Uterus (tissue), 4 donors: ENCODE measurements around the gene NUMB. TPM values are rescaled to one million over a fixed set of nuclear protein-coding genes. Genes with fewer than 3 reads are reported as not detected.
"Not testable (repeated sequence)": the region's sequence is repeated elsewhere in the genome, so short reads cannot be mapped to it uniquely, and the experiment has no call there.

ENCODE experiments used
- DNase-seq, 2 donors: peaks; one replicate each; pipeline ENCODE4 v3.0.0-alpha.2; 2019 to 2020
- H3K27ac ChIP-seq, 2 donors: fragments of 200-600 bp; sonication (generic); 1 replicate in 1 of 2; 2 replicates in 1 of 2; pipeline ENCODE4 v1.5.1; 2016 to 2018
- H3K27me3 ChIP-seq, 2 donors: fragments of 200-600 bp; sonication (generic); one replicate each; pipeline ENCODE4 v1.5.1; 2018 to 2019; ENCODE audit warnings: control low read depth in 1 of 2
- H3K36me3 ChIP-seq, 2 donors: fragments of 200-600 bp; sonication (generic); one replicate each; pipeline ENCODE4 v1.5.1; 2019; ENCODE audit warnings: control low read depth in 1 of 2
- H3K4me1 ChIP-seq, 2 donors: fragments of 200-600 bp; sonication (generic); one replicate each; pipeline ENCODE4 v1.5.1; 2018 to 2019; ENCODE audit warnings: control low read depth in 1 of 2
- H3K4me3 ChIP-seq, 2 donors: fragments of 200-600 bp; sonication (generic); 1 replicate in 1 of 2; 2 replicates in 1 of 2; pipeline ENCODE4 v1.5.1; 2018 to 2019; ENCODE audit warnings: mild to moderate bottlenecking in 1 of 2
- H3K9me3 ChIP-seq, 2 donors: fragments of 200-600 bp; sonication (generic); one replicate each; pipeline ENCODE4 v1.5.1; 2019; ENCODE audit warnings: control low read depth in 1 of 2
- CTCF ChIP-seq, 4 experiments: fragments of 200-600 bp in 2 of 4; fragments of 450-650 bp in 2 of 4; sonication (generic) in 2 of 4; IDR thresholded peaks; one replicate each; pipeline ENCODE4 v1.5.1; 2016 to 2019; ENCODE audit warnings: antibody characterized with exemption in 4 of 4, mild to moderate bottlenecking in 2 of 4, moderate library complexity in 1 of 4
- POLR2A ChIP-seq, 2 donors: fragments of 450-650 bp; IDR thresholded peaks; one replicate each; pipeline ENCODE4 v1.6.1; 2016; ENCODE audit warnings: antibody characterized with exemption in 2 of 2, mild to moderate bottlenecking in 1 of 2, moderate library complexity in 1 of 2
- intact Hi-C: fragments of 100-400 bp; cut with DNase I; formaldehyde crosslinking; loops from one replicate; pipeline ENCODE4 v1.15.1; 2023; ENCODE audit warnings: low total_unique reads
- total RNA-seq, 4 donors: library from RNA; depleted of rRNA in 3 of 4; stranded (reverse); fragments of >200 nt in 3 of 4; gene quantifications; one replicate each; pipeline versions ENCODE4 v1.1.0 to v1.2.4, GENCODE V29; 2014 to 2023
- donor health status: DM: yes; HTN: yes; CAD: no.

NUMB gene
- total RNA-seq, 4 donors from 2014 or later: 27.1 to 119 (median 40.8) TPM

DNA sequence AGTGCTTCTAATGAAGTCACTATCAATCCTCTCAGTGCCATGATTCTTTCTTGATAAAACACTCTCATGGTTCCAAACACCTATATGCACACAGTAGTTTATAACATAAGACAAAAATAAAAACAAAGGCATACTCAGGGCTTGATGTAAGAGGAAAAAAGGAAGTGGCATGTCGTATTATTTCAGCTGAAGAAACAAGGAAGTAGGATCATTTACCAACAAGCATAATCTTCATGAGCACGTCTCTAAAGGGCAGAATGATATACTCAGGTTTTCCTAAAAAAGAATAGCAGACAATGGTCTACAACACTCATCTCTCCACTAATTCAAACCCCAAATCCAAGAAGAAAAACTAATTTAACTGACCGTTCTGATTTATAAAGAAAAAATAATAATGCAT is 33.9 kb downstream of the NUMB start:
- no peak overlapping the region for H3K4me3 ChIP-seq
- DNase-seq: no peak
- H3K4me1 ChIP-seq: no peaks in the 10 kb centered on the region
- intact Hi-C loops: no loop called here
- no peak overlapping the region for H3K27ac ChIP-seq
- H3K9me3 ChIP-seq: no peaks in the 10 kb centered on the region
- no peaks in the 10 kb centered on the region for H3K27me3 ChIP-seq
- no peak for TF ChIP-seq POLR2A (IDR thresholded peaks at IDR 0.05)
- TF ChIP-seq CTCF (IDR thresholded peaks at IDR 0.05): no peak
- H3K36me3 ChIP-seq: no peaks in the 10 kb centered on the region

DNA sequence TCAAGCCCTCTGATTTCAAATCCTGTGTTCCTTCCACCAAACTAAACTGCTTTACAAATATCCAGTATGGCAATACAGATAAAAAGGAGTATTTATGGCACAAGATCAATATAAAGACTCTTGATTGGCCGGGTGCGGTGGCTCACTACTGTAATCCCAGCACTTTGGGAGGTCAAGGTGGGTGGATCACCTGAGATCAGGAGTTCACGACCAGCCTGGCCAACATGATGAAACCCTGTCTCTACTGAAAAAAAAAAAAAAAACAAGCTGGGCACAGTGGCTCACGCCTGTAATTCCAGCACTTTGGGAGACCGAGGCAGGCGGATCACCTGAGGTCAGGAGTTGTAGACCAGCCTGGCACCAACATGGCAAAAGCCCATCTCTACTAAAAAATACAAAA is 35.3 kb downstream of the NUMB start:
- H3K27ac ChIP-seq, H3K9me3 ChIP-seq, DNase-seq, H3K4me1 ChIP-seq, H3K4me3 ChIP-seq, intact Hi-C loops, H3K36me3 ChIP-seq, H3K27me3 ChIP-seq: not testable (repeated sequence)

DNA sequence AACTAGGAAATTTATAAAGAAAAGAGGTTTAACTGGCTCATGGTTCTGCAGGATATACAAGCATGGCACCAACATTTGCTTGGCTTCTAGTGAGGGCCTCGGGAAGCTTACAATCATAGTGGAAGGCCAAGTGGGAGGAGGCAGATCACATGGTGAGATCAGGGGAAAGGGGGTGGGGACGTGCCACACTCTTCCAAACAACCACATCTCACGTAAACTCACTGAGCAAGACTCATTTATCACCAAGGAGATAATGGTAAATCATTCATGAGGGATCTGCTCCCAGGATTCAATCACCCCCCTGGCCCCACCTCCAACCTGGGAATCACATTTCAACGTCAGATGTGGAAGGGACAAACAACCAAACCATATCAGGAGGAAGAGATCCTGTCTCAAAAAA is 35.8 kb downstream of the NUMB start:
- no peaks in the 10 kb centered on the region for H3K36me3 ChIP-seq
- no peak for DNase-seq
- intact Hi-C loops: no loop called here
- no peak overlapping the region for H3K4me3 ChIP-seq
- H3K27ac ChIP-seq: no peak overlapping the region
- no peaks in the 10 kb centered on the region for H3K9me3 ChIP-seq
- H3K27me3 ChIP-seq: no peaks in the 10 kb centered on the region
- H3K4me1 ChIP-seq: no peaks in the 10 kb centered on the region
- TF ChIP-seq CTCF (IDR thresholded peaks at IDR 0.05) (no peak), POLR2A (IDR thresholded peaks at IDR 0.05) (no peak)

DNA sequence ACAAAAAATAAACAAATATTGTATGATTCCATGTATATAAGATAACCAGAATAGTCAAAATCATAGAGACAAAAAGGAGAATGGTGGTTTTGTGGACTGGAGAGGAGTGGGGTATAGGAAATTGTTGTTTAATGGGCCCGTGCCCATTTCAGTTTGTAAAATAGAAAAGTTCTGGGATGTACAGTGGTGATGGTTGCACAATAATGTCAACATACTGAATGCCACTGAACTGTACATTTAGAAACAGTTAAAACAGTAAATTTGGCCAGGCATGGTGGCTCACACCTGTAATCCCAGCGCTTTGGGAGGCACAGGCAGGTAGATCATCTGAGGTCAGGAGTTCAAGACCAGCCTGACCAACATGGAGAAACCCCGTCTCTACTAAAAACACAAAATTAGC is 40.1 kb downstream of the NUMB start:
- H3K9me3 ChIP-seq: no peaks in the 10 kb centered on the region
- intact Hi-C loops: no loop called here
- TF ChIP-seq CTCF (IDR thresholded peaks at IDR 0.05): no peak
- no peak for TF ChIP-seq POLR2A (IDR thresholded peaks at IDR 0.05)
- no peak overlapping the region for H3K27ac ChIP-seq
- no peak for DNase-seq
- no peaks in the 10 kb centered on the region for H3K4me1 ChIP-seq
- H3K4me3 ChIP-seq: no peak overlapping the region
- H3K36me3 ChIP-seq: no peaks in the 10 kb centered on the region
- no peaks in the 10 kb centered on the region for H3K27me3 ChIP-seq

GRCh38 chr14:73406248-73406647 is 52.1 kb downstream of the NUMB start:
- H3K36me3 ChIP-seq, H3K9me3 ChIP-seq, DNase-seq, H3K4me1 ChIP-seq, H3K27ac ChIP-seq, intact Hi-C loops, H3K4me3 ChIP-seq, H3K27me3 ChIP-seq: not testable (repeated sequence)

- no peak for DNase-seq
- no peak overlapping the region for H3K27ac ChIP-seq
These were observed 55.1 kb downstream of the NUMB start for GRCh38 chr14:73403181-73403752.

More at GRCh38 chr14:73403181-73403752, 55.1 kb downstream of the NUMB start:
- H3K4me3 ChIP-seq: no peak overlapping the region
- no peaks in the 10 kb centered on the region for H3K4me1 ChIP-seq
- H3K27me3 ChIP-seq: no peaks in the 10 kb centered on the region
- no peaks in the 10 kb centered on the region for H3K36me3 ChIP-seq
- H3K9me3 ChIP-seq: no peaks in the 10 kb centered on the region
- TF ChIP-seq POLR2A (IDR thresholded peaks at IDR 0.05) (no peak), CTCF (IDR thresholded peaks at IDR 0.05) (no peak)
- intact Hi-C loops: no loop called here
